Duodenal mucosa (tissue), 2 donors: ENCODE measurements around the gene PBXIP1.

Source experiments
- H3K27ac ChIP-seq: one replicate; pipeline ENCODE4 v1.7.0; 2013; ENCODE audit warnings: low read depth, low read length
- H3K27me3 ChIP-seq, 2 donors: one replicate each; pipeline ENCODE4 v1.7.0; 2013; ENCODE audit warnings: low read length in 2 of 2, control low read depth in 1 of 2; ENCODE audit not compliant: insufficient read depth in 2 of 2, control insufficient read depth in 1 of 2
- H3K36me3 ChIP-seq, 2 donors: one replicate each; pipeline ENCODE4 v1.7.0; 2013; ENCODE audit warnings: low read length in 2 of 2, control low read depth in 1 of 2; ENCODE audit not compliant: insufficient read depth in 2 of 2, control insufficient read depth in 1 of 2
- H3K4me1 ChIP-seq, 2 donors: one replicate each; pipeline ENCODE4 v1.7.0; 2013; ENCODE audit warnings: low read length in 2 of 2, control low read depth in 1 of 2; ENCODE audit not compliant: insufficient read depth in 2 of 2, control insufficient read depth in 1 of 2
- H3K4me3 ChIP-seq, 2 donors: one replicate each; pipeline ENCODE4 v1.7.0; 2013; ENCODE audit warnings: low read length in 2 of 2, low read depth in 1 of 2
- H3K9ac ChIP-seq, 2 donors: one replicate each; pipeline ENCODE4 v1.7.0; 2013; ENCODE audit warnings: low read length in 2 of 2, low read depth in 1 of 2
- H3K9me3 ChIP-seq, 2 donors: one replicate each; pipeline ENCODE4 v1.7.0; 2013; ENCODE audit warnings: low read length in 2 of 2, control low read depth in 1 of 2; ENCODE audit not compliant: control insufficient read depth in 1 of 2

PBXIP1 gene

GRCh38 chr1:154945160-154945961 lies 10.5 kb downstream of the PBXIP1 start:
- Histone ChIP-seq H3K27me3 (no peaks in the 10 kb centered on the region), H3K4me3 (no peak overlapping the region), H3K27ac (peak overlapping the region; percentile 26), H3K9me3 (no peaks in the 10 kb centered on the region), H3K4me1 (peaks cover 46 to 47% of the 10 kb centered on the region in 2 donors), H3K36me3 (peaks cover 1 to 33% of the 10 kb centered on the region in 2 donors), H3K9ac (peak overlapping the region; percentile 32 to 52)

DNA sequence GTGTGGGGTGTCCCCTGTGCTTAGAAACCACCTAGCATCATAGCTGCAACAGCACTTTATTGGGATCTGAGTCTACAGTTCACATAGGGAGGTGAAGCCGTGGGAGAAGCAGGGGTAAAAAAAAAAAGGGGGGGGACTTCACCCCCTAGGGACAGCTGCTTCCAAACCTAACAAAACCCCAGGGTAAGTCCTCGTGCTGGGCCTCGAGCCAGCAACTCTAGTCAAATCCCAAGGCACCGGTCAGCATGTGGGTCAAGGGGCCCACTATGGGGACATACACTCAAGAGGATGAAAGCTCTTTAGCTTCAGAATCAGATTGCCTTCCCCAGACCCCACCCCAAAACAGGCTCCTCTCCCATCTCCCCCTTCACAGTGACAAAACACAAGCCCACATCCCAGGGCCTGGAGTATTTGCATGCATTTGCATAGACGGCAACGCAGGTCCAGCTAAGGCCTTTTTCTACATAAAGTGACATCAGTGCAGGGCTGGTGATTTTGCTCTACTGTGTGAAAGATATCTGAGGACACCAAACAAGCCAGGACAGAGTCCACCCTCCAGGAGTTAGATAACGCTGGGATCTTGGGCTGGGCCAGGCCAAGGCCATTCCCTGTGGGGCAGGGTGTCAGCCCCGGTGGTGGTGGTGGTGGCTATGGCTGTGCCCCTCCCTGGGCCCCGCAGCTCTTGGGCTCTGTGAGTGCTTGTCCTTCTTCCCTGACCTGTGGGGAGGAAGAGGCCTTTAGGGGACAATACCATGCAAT lies 11.3 kb downstream of the PBXIP1 start:
- Histone ChIP-seq H3K4me3 (no peak overlapping the region), H3K27ac (peak overlapping the region; percentile 26)

DNA sequence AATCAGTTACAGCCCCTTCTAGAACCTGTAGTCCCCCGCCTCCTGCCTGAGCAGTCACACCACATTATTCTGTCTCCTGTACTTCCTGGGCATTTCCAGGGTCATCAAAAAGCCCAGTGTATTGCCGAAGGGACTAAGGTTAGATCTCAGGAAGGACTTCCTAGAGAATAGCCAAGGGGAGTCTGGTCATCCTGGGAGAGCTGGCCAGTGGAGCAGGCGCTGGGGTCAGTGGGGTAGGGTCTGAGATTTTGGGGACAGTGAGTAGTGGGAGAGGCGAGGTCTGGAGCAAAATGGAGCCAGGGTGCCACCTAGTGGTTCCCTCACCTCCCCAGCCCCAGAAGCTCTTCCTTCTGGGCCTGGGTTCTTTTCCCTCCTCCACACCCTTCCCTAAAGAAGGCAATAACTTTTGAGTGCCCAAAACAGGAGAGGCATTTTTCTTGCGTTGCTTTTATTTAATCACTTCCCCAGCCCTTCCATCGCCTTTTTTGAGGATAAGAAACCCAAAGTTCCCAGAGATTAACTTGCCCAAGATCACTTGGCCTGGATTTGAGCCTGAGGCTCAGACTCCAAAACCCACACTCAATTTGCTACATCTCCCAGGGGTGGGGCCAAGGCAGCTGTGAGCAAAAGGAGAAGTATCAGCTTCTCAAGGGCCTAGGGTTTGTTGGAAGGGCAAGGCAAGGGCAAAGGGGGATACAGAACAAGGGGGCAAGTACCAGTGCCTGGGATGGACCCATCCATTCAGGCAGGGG lies 12.1 kb downstream of the PBXIP1 start:
- H3K4me3 ChIP-seq: no peak overlapping the region
- peaks cover 51 to 52% of the 10 kb centered on the region in 2 donors for H3K4me1 ChIP-seq
- H3K9me3 ChIP-seq: no peaks in the 10 kb centered on the region
- no peaks in the 10 kb centered on the region for H3K27me3 ChIP-seq
- peaks cover 0 to 31% of the 10 kb centered on the region in 2 donors for H3K36me3 ChIP-seq
- peak overlapping the region; percentile 40 to 52 for H3K9ac ChIP-seq
- peak overlapping the region; percentile 13 for H3K27ac ChIP-seq

More for the DNA sequence above, 11.3 kb downstream of the PBXIP1 start:
- peaks cover 51 to 52% of the 10 kb centered on the region in 2 donors for H3K4me1 ChIP-seq
- H3K9me3 ChIP-seq: no peaks in the 10 kb centered on the region
- peak overlapping the region; percentile 40 to 52 for H3K9ac ChIP-seq
- peaks cover 0 to 32% of the 10 kb centered on the region in 2 donors for H3K36me3 ChIP-seq
- H3K27me3 ChIP-seq: no peaks in the 10 kb centered on the region

- Histone ChIP-seq H3K9ac (peak overlapping the region; percentile 28 to 38), H3K27me3 (no peaks in the 10 kb centered on the region), H3K4me3 (no peak overlapping the region), H3K36me3 (peaks cover 0 to 15% of the 10 kb centered on the region in 2 donors), H3K9me3 (no peaks in the 10 kb centered on the region), H3K27ac (no peak overlapping the region), H3K4me1 (peaks cover 57 to 59% of the 10 kb centered on the region in 2 donors)
Measured at GRCh38 chr1:154941333-154942013, 14.4 kb downstream of the PBXIP1 start.

DNA sequence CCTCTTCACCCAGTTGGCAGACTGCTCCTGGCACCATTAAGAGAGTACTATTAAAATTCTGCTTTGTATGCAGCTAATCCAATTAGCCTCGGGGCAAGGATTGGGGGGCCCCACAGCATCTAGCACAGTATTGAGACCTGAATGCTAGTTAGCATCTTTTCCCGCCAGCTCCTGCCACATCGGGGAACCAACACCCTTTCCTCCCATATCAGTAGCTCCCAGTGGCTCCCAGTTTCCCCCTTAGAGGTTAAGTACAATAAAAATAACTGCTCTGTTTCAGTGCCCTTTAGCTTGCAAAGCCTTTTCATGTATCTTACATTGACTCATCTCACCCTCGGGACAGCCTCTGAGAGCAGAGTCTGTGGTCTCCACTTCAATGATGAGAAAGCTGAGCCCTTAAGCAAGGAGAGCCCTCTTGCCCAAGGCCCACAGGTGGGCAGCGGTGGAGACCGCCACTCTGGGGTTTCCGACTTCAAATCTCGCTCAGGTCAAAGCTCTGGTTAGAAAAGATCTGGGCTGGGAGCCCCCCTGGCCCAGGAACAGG lies 15.2 kb downstream of the PBXIP1 start:
- Histone ChIP-seq H3K9me3 (no peaks in the 10 kb centered on the region), H3K27me3 (no peaks in the 10 kb centered on the region), H3K27ac (no peak overlapping the region), H3K4me3 (no peak overlapping the region), H3K9ac (peak overlapping the region; percentile 28 to 36), H3K36me3 (peaks cover 0 to 8% of the 10 kb centered on the region in 2 donors), H3K4me1 (peaks cover 59 to 63% of the 10 kb centered on the region in 2 donors)

DNA sequence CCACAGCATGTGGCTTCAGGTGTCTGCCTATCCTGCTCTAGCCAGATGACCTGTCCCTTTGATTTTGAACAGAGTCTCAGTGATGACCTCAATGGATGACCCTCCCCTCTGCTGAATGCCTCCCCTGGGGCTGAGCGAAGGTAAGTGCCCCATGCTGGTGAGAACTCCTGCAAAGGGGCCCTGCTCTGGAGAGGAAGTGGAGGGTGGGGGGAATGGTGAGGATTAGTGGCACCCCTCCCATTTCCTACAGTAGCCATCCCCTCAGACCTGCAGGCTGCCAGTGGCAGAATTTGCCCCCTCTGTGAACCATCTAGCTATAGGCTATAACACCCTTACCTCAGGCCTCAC lies 15.7 kb downstream of the PBXIP1 start:
- peaks cover 62 to 63% of the 10 kb centered on the region in 2 donors for H3K4me1 ChIP-seq
- no peak overlapping the region for H3K4me3 ChIP-seq
- no peak overlapping the region for H3K9ac ChIP-seq
- H3K36me3 ChIP-seq: peaks cover 0 to 3% of the 10 kb centered on the region in 2 donors
- no peaks in the 10 kb centered on the region for H3K9me3 ChIP-seq
- H3K27me3 ChIP-seq: no peaks in the 10 kb centered on the region
- no peak overlapping the region for H3K27ac ChIP-seq

DNA sequence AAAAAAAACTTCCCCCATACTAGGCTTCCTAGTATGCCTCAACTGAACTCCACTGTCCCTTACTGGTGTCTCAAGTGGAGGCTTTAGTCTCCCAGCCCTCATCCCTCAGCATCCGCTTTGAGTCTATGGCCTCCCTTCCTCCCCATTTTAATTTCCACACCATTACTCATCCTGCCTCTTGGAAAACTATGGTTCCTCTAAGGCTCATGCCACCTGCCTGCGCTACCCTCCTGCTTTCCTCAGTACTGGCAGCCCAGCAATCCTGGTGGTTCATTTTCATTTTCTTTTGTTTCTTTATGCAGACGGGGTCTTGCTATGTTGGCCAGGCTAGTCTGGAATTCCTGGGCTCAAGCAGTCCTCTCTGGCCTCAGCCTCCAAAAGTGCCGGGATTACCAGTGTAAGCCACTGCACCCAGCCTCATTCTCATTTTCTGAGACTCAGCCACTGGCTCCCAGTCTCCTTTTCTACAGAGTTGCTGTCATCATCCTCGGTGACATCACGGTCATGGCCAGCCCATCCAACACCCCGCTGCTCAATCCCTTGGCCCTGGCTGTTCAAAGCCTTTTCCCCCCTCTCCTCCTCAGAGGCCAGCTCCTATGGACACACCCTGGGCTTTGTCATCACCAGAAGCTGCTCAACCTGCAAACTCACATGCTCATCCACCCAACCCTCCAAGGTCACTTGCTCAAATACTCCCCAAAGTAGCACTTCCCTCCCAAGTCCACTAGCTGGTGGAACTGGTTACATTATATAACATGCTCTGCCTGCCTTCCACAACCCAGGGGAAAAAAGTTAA lies 17.1 kb downstream of the PBXIP1 start:
- no peaks in the 10 kb centered on the region for H3K9me3 ChIP-seq
- no peaks in the 10 kb centered on the region for H3K27me3 ChIP-seq
- H3K4me1 ChIP-seq: peaks cover 51 to 52% of the 10 kb centered on the region in 2 donors
- no peaks in the 10 kb centered on the region for H3K36me3 ChIP-seq
- H3K4me3 ChIP-seq: no peak overlapping the region
- H3K27ac ChIP-seq: no peak overlapping the region
- no peak overlapping the region for H3K9ac ChIP-seq

GRCh38 chr1:154937988-154938386 lies 17.9 kb downstream of the PBXIP1 start:
- H3K36me3 ChIP-seq: no peaks in the 10 kb centered on the region
- peak overlapping the region; percentile 94 to 100 for H3K9ac ChIP-seq
- H3K27ac ChIP-seq: peak overlapping the region; percentile 99
- H3K9me3 ChIP-seq: no peaks in the 10 kb centered on the region
- H3K4me3 ChIP-seq: peak overlapping the region in 1 of 2 donors; percentile 85
- no peaks in the 10 kb centered on the region for H3K27me3 ChIP-seq
- peaks cover 45 to 48% of the 10 kb centered on the region in 2 donors for H3K4me1 ChIP-seq
